PFSK-1 (cell line): Measurements from ENCODE around the gene SCUBE1.

Experiments
- POLR2AphosphoS5 ChIP-seq: IDR thresholded peaks from 2 replicates; pipeline ENCODE4 v1.6.1; 2012; ENCODE audit warnings: low read depth, mild to moderate bottlenecking, control low read depth, low read length, moderate library complexity
- REST ChIP-seq, 2 experiments: IDR thresholded peaks; 2 replicates each; pipeline versions ENCODE4 v1.6.1 to v1.8.0; 2011 to 2012; ENCODE audit warnings: low read depth in 2 of 2, low read length in 2 of 2, control low read depth in 1 of 2, inconsistent platforms in 1 of 2, mild to moderate bottlenecking in 1 of 2, moderate library complexity in 1 of 2; ENCODE audit not compliant: insufficient read depth in 1 of 2
- SIN3A ChIP-seq: IDR thresholded peaks from 2 replicates; pipeline ENCODE4 v1.6.1; 2012; ENCODE audit warnings: mild to moderate bottlenecking, low read length, moderate library complexity, borderline replicate concordance; ENCODE audit not compliant: insufficient read depth

- TF ChIP-seq POLR2AphosphoS5 (no peak), SIN3A (no peak), REST (IDR thresholded peaks at IDR 0.05; ENCODE audit: insufficient read depth in 1 of 2, low read depth in 2 of 2, low read length in 2 of 2) (no peak)
Observed at GRCh38 chr22:43212434-43212952, 130.7 kb downstream of the SCUBE1 start.
